COLO829 (cell line): ENCODE results near the gene KLHL2.
"Not testable (repeated sequence)": the region's sequence is repeated elsewhere in the genome, so short reads cannot be mapped to it uniquely, and the experiment has no call there.

ENCODE experiments used
- DNase-seq: peaks from one replicate; pipeline ENCODE4 v3.0.0; 2012; ENCODE audit warnings: low spot score

KLHL2 gene, protein sequence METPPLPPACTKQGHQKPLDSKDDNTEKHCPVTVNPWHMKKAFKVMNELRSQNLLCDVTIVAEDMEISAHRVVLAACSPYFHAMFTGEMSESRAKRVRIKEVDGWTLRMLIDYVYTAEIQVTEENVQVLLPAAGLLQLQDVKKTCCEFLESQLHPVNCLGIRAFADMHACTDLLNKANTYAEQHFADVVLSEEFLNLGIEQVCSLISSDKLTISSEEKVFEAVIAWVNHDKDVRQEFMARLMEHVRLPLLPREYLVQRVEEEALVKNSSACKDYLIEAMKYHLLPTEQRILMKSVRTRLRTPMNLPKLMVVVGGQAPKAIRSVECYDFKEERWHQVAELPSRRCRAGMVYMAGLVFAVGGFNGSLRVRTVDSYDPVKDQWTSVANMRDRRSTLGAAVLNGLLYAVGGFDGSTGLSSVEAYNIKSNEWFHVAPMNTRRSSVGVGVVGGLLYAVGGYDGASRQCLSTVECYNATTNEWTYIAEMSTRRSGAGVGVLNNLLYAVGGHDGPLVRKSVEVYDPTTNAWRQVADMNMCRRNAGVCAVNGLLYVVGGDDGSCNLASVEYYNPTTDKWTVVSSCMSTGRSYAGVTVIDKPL

DNA sequence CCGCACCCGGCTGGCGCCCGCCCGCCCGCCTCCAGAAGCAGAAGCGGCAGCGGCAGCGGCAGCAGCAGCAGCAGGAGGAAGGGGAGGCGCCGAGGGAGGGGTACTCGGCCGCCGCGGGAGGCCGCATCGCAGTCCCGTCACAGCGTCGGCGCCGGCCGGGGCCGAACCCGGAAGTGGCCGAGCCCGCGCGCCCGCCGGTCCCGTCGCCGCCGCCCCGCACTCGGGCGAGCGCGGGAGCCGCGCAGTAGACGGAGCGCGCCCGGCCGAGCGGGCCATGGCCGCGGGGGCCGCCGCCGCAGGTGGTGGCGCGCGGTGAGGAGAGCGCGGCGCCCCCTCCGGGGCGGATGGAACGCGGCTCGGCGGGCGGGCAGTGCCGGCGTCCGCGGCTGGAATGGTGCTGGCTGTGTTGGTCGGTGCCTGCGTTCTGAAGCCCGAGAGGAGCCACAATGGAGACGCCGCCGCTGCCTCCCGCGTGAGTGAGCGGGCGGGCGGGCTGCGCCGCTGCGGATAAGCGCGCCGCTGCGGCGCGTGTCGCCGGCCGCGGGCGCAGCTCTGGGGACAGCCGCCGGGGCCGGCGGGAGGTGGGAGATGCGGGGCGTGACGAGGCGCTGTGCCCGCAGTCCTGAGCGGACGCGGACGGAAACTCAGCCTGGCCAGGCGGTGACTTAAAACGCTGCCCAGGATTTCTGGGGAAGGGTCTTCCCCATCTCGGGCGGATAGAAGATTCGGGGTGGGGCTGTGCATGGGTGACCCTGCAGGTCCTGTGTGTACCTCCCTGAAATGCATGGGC is at the start of gene KLHL2:
TSS of gene KLHL2 (plus strand) at position 131 of the 790 bp plus-strand sequence. CDS start at position 447, 316 bp downstream.
- DNase-seq: peak; percentile 42

DNA sequence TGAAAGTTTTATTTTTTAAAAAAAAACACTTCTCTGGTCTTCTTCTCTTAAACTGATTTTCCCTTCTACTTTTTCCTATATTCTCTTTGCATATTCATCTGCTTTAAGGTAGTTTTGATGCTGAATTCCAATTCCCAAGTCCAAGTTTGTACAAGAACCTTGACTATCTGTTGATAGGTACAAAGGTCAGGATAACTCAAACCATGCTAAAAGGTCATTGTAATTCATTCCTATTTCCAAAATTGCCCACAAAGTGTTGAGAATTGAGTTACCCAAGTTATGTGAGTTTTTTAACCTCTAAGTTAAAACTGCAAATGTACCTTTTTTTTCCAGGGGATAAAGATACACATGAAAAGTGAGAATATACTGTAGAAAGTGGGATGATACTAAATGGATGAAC is 48.6 kb upstream of the KLHL2 start:
- DNase-seq: no peak

DNA sequence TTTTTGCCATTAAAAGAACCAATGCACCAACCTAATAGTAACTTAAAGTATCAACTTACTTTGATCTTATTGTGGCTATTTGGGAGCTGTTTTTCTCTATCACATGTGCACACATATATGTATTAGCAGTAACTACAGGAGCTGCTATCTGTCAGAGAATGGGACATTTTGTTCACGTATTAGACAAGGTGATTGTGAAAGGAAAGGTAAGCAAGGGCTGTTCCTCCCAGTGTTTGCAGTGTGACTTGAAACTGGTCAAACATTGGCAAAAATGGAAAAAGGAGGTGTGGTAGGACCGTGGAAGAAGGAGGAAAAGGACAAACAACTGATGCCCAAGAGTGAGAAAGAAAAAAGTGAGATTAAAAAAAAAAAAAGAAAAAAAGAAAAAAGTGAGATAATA is 43.1 kb upstream of the KLHL2 start:
- DNase-seq: no peak

DNA sequence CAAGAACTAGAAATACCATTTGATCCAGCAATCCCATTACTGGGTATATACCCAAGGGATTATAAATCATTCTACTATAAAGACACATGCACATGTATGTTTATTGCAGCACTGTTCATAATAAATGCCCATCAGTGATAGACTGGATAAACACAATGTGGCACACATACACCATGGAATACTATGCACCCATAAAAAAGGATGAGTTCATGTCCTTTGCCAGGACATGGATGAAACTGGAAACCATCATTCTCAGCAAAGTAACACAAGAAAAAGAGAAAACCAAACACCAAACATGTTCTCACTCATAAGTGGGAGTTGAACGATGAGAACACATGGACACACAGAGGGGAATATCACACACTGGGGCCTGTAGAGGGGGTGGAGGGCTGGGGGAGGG is 40.5 kb upstream of the KLHL2 start:
- DNase-seq: not testable (repeated sequence)

DNA sequence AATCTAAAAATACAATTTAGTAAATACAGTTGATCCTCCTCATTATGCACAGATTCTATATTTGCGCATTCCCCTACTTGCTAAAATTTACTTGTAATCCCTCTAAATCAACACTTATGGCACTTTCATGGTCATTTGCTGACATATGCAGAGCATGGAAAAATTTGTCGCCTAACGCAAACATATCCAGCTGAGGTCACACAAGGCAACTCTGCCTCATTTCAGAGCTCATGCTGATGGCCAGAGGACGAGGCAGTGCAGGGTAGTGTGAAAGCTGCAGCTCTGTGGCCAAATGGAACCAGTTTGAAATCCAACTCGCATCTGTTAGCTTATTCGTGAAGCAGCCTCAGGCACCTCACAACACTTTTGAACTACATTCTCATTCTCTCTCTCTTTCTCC is 39.7 kb upstream of the KLHL2 start:
- no peak for DNase-seq

DNA sequence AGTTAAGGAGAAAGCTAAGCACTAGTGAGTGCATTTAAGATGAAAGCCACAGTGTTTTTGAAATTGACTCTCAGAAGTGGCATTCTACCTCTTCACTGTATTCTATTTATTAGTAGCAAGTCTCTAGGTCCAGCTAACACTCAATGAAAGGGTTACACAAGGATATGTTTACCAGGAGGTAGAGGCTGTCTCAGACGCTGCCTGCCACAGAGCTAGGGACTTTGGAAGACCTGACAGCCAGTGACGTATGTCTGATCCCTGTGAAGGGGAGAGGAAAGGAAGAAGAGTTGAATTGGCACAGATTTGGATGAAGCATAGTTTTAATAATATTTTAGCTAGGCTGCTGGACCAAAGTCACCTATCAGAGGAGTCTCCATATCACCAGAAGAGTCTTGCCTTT is 36.5 kb upstream of the KLHL2 start:
- no peak for DNase-seq

DNA sequence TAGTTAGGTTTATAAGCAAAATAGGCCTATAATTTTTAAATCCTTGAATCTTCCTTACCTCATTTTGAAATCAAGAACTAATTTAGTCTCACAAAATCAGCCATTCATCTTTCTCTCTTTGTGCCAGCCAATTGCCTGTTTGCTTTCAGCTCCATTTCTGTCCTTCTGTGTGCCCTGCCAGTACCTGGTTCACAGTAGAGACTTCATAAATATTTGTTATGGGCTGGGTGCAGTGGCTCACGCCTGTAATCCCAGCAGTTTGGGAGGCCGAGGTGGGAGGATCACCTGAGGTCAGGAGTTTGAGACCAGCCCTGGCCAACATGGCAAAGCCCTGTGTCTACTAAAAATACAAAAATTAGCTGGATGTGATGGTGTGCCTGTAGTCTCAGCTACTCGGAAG is 31.9 kb upstream of the KLHL2 start:
- DNase-seq: not testable (repeated sequence)

DNA sequence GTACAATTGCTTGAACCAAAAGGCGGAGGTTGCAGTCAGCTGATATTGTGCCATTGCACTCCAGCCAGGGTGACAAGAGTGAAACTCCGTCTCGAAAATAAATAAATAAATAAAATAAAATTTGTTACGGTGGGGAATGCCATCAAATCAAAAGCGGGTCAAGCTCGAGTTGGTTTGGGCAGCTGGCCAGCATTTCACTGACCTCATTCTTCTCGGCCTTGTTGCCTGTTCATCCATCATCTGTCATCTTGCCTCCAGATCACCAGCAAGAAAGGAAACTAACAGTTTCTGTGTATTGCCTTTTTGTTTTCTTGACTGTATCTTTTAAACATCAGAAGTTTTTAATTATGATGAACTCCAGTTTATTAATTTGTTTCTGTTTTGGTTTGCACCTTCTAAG is 31.5 kb upstream of the KLHL2 start:
- peak; percentile 40 for DNase-seq

DNA sequence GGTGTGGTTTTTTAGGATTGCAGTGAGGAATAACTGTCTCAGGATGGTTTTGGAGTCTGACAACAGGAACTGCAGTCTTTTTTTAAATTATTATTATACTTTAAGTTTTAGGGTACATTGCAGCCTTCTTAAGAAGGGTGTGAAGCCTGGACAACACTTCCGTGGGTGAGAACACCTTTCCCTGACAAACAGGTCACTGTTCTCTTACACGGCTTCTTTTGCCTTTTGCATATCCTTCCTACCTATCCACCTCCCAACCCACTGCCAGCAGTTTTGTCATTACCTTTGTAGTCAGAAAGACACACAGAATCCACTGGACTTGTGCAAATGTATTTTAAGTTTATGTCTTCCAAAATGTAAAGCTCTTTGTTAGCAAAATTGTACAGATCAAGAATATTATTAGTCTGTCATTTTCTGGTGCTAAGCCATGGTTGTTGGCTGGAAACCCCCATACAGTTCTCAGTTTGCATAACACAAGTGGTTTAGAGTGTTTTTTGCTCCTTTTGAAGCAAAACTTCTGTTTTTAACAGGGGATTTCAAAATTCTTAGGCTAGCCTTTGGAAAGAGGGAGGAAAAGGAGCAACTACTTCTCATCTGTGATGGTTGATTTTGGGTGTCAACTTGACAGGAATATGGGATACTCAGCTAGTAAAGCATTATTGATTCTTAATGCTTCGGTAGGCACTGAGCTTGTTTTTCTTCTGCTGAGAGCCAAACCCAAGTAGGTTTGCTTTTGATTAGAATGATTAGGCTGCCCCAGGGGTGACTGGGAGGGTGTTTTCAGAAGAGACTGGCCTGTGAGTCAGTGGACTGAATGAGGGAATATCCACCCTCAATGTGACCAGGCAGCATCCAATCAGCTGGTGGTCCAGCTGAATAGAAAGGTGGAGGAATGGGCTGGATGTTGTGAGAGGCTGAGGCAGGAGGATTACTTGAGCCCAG is 29.4 kb upstream of the KLHL2 start:
- no peak for DNase-seq

DNA sequence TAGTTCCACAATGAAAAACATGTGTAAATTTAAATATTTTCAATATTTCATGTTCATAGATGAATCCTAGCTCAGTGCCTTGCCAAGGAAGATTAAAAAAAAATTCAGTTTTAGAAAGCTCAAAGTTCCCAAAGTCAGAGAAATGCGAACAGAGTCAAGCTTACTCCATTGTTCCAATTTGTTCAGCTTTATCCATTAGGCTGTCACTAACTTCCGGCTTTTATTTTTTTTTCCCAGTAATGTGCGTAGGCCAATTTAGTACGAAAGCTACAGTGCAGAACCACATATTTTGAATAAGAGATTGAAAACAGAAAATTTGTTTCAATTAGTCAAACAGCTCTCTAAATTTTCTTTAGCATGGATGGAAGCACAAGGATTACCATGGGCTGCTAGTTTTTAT is 23.1 kb upstream of the KLHL2 start:
- DNase-seq: no peak

DNA sequence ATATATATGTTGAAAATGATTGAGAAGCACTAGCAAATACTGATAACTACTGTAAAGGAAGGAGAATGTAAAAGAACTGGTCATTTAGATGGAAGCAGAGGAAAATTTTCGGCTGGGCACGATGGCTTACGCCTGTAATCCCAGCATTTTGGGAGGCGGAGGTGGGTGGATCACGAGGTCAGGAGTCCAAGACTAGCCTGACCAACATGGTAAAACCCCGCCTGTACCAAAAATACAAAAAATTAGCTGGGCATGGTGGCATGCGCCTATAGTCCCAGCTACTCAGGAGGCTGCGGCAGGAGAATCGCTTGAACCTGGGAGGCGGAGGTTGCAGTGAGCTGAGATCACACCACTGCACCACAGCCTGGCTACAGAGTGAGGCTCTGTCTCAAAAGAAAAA is 22.4 kb upstream of the KLHL2 start:
- DNase-seq: not testable (repeated sequence)

DNA sequence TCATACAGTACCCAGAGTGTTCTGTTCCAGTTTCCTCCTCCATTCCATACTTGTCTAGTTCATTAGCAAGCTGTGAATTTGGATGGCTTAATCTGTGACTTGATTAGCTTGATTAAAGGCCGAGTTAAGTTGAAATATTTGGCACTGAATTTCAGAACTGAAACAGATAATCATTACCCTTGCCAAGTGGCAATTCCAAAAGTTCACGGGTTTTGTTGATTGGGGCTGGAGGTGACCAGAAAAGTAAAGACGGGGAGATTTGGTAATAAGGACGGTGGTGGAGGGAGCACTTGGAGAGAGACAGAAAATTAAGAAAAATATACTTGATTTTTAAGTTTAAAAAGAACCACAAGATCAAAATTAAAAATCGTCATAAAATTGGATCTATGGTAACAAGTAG is 21.9 kb upstream of the KLHL2 start:
- no peak for DNase-seq

DNA sequence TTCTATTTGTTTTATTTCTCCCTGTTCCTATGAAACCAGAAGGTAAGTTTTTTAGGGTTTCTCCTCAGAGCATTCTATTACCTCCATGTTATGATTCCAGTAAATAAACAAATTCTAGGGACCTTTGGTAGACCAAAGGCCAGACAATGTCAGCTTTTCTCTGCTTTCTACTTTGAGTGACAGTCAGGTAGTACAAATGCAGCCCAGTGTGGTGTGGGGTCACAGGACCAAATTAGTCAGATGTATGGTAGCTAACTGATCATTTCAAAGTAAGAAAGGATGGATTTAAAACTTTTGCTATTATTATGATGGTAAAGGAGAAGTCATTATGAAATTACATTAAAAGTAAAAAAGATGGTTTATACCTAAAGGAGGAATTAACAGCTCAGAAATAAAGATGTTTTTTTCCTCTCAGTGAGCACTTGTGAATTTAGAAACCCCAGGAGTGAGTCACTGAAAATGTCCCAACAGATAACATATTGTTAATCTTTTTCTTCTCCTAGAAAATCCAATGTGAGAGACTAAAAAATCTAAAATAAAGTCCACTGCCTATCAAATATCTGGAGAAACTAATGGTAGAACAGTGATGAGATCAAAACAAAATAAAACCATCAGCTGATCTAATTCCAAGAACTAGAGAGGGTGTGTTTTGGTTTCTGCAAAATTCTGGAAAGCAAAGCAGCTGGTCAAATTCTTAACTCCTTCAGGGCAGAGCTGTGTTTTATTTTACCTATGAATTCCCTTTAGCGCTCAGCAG is 16.6 kb upstream of the KLHL2 start:
- no peak for DNase-seq

DNA sequence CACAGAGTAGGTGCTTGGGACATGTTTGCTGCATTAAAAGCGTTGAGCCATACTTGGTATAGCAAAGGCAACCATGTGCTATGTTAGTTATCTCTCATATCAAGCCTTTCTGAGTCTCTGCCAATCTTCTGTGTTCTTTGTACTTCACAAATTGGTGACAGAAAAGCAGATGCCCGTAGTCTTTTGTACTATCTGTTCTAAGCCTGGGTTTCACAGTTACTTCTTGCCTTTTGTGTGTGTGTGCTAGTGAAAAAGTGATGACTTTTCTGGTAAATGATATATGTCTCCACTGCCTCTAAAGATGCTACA is 16.1 kb upstream of the KLHL2 start:
- no peak for DNase-seq

DNA sequence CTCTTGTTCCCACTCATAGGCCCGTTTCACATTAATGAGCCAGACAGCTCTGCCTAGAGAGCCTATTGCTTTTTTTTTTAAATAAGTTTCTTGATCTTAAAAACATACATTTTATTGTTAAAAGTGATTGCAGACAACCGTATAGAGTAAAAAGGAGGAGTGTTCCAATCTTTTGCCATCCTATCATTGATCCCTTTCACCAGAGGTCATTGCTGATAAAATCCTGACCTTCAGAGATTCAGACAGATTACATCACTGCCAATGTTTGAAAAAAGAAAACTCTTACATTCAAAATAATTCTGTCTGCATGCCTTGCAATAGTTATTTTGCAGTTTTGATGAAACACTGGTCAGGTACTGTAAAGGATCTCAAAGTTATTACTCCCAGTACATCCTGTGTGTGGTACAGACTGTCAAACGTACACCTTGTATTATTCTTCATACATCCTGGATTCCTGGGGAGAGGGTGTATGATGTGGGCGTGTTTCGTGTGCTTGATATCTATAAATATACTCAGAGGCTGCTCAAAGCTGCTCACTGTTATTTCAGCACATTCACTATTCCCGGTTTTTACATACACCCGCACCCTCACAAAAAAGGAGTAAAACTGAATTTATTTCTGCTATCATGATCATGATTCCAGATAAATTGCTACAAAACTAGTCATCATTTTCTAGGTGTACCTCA is 15.4 kb upstream of the KLHL2 start:
- no peak for DNase-seq

DNA sequence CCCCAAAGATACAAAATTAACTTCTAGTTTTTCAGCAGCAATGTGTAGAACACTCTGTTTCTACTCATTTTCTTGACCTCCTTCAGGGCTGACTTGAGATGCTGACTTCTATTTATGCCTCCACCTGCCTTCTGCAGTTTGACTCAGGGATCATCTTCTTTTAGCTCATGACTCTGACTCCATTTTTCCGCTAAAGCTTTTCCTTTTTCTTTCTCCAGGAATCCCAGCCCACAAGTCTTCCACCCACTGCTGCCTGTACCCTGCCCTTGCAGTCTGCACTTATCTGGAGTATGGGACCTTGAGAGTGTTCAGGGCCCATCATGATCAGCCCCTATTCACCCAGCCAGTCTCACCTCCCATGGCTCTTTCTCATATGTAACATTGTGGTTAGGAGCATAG is 14.9 kb upstream of the KLHL2 start:
- DNase-seq: no peak

DNA sequence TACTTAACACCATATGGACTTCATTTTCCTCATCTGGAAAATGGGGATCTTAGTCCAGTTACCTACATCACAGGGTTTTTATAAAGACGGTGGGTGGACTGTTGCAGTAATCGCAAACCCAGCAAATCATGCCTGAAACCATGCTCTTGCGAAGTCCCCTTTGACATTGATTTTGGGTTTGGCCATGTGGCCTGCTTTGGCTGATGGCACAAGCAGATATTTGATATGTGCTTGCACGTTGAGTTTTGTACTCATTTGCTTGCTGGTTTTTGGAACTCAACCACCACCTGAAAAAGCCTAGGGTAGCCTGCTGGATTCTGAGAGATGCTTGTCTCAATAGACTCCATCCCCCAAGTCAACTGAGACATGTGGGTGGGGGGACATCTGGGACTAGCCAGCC is 14.4 kb upstream of the KLHL2 start:
- DNase-seq: no peak

DNA sequence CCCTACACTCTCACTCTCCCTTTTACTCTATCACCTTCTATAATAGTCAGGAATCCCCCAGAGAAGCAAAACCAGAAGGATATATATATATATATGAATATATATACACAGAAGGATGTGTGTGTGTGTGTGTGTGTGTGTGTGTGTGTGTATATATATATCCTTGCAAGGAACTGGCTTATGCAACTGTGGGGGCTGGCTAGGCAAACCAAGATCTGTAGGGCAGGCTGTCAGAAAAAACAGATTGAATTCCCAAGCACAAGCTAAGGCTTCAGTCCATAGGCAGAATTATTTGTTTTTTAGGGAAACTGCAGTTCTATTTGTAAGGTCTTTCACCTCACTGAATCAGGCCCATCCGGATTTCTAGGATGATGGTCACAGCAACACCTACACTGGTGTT is 13.0 kb upstream of the KLHL2 start:
- no peak for DNase-seq

DNA sequence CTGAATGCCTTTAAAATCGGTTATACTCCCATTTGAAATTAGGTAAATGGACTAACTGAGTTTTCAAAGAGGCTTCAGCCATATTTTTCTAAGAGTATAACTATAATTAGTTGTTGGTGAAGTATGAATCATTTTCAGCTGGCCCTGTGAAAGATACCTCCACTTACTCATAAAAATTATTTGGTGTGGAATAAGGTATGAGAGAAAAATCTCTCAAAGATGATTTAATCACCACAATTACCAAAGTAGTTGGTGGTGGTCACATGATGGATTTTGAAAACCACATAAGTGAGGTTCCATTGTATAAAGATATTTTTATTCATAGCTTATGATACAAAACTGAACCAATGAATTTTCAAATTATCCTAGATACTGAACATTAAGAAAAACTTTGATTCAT is 9.0 kb upstream of the KLHL2 start:
- no peak for DNase-seq

DNA sequence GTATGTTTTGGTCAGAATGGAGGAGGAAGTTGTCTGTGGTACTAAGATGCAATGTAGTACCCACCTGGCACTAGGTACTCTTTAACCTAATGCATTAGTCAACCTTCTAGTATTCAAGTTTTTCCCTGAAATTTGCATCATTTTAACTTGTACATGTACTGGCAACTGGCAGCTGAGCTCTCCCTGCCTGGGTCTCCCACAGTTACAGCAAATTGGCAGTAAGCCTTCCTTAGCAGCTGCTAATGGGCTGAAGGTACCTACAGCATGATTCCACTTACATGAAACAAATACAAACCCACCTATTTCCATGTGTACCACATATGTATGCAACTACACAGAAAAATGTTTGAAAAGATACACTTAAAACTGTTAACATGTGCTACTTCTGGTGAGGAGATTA is 8.1 kb upstream of the KLHL2 start:
- DNase-seq: no peak

DNA sequence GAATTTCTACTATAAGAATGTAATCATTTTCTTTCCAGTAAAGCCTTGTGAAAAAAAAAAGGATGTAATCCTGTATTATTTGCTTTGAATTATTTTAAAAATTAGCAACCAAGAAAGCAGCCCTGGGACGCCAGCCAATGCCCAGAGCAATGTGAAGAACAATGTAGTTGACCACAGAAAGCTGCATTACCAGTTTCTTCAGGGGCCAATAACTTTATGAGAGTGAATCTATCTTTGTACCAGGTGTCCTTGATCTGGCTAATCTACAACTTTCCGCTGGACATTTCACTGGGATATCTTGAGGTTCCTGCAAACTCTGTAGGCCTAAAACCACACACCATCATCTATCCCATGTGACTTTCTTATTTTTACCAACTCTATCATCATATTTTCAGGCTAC is 7.6 kb upstream of the KLHL2 start:
- DNase-seq: no peak
